OCI-LY1 (cell line): Measurements from ENCODE around the gene ITGA1.

Experiments used
- CTCF ChIP-seq: fragments of 200-600 bp; sonication (generic), shearing (Covaris generic); IDR thresholded peaks from 2 replicates; pipeline ENCODE4 v1.5.1; 2017; ENCODE audit warnings: mild to moderate bottlenecking, antibody characterized with exemption, low read length, moderate library complexity, mixed read lengths
- EZH2 ChIP-seq: fragments of 200-600 bp; sonication (generic), shearing (Covaris generic); IDR thresholded peaks from 2 replicates; pipeline ENCODE4 v1.8.0; 2017; ENCODE audit warnings: borderline replicate concordance, mixed run types, mild to moderate bottlenecking, antibody characterized with exemption, low read length, moderate library complexity, mixed read lengths

- TF ChIP-seq CTCF (no peak), EZH2 (no peak)
Observed at GRCh38 chr5:52884453-52884852, 96.7 kb downstream of the ITGA1 start.
